Vagina (tissue), 2 donors: ENCODE data around the gene MYDGF. TPM values are rescaled to one million over a fixed set of nuclear protein-coding genes. Genes with fewer than 3 reads are reported as not detected.

Experiments used
- DNase-seq, 2 donors: peaks; one replicate each; pipeline ENCODE4 v3.0.0-alpha.2; 2017; ENCODE audit errors: extremely low spot score in 2 of 2
- H3K27ac ChIP-seq: fragments of 200-600 bp; sonication (generic); one replicate; pipeline ENCODE4 v1.5.1; 2019
- H3K27me3 ChIP-seq: fragments of 200-600 bp; sonication (generic); one replicate; pipeline ENCODE4 v1.5.1; 2019
- H3K36me3 ChIP-seq, 2 donors: fragments of 200-600 bp; sonication (generic); one replicate each; pipeline ENCODE4 v1.5.1; 2017 to 2019
- H3K4me1 ChIP-seq: fragments of 200-600 bp; sonication (generic); one replicate; pipeline ENCODE4 v1.5.1; 2019
- H3K4me3 ChIP-seq, 2 donors: fragments of 200-600 bp; sonication (generic); 1 replicate in 1 of 2; 2 replicates in 1 of 2; pipeline ENCODE4 v1.5.1; 2016 to 2019
- H3K9me3 ChIP-seq: fragments of 200-600 bp; sonication (generic); one replicate; pipeline ENCODE4 v1.5.1; 2019
- CTCF ChIP-seq, 3 experiments: fragments of 450-650 bp in 2 of 3; fragments of 200-600 bp in 1 of 3; sonication (generic) in 1 of 3; IDR thresholded peaks; one replicate each; pipeline ENCODE4 v1.5.1; 2017 to 2019; ENCODE audit warnings: antibody characterized with exemption in 3 of 3, mild to moderate bottlenecking in 2 of 3, moderate library complexity in 2 of 3
- POLR2A ChIP-seq, 2 donors: fragments of 450-650 bp; IDR thresholded peaks; one replicate each; pipeline ENCODE4 v1.6.1; 2017; ENCODE audit warnings: antibody characterized with exemption in 2 of 2, mild to moderate bottlenecking in 2 of 2, moderate library complexity in 2 of 2
- POLR2AphosphoS5 ChIP-seq, 2 donors: sonication (generic); formaldehyde crosslinking; IDR thresholded peaks; one replicate each; pipeline ENCODE4 v1.9.0; 2017; ENCODE audit warnings: antibody characterized with exemption in 2 of 2, mild to moderate bottlenecking in 2 of 2, low read depth in 1 of 2; ENCODE audit not compliant: insufficient read depth in 1 of 2
- intact Hi-C: fragments of 100-400 bp; cut with DNase I; formaldehyde crosslinking; loops from one replicate; pipeline ENCODE4 v1.15.1; 2023
- total RNA-seq: library from RNA; depleted of rRNA; stranded (reverse); fragments of >200 nt; gene quantifications from one replicate; pipeline ENCODE4 v1.2.3, GENCODE V29; 2016

The MYDGF gene
- total RNA-seq, 1 donor from 2014 or later, result 33.4 TPM

- Histone ChIP-seq H3K36me3 (peaks cover 0 to 87% of the 10 kb centered on the region in 2 donors), H3K9me3 (no peaks in the 10 kb centered on the region), H3K27ac (no peak overlapping the region), H3K27me3 (no peaks in the 10 kb centered on the region), H3K4me3 (no peak overlapping the region), H3K4me1 (peaks cover 2% of the 10 kb centered on the region)
- TF ChIP-seq CTCF (IDR thresholded peaks at IDR 0.05) (no peak), POLR2AphosphoS5 (IDR thresholded peaks at IDR 0.05; ENCODE audit: insufficient read depth in 1 of 2, low read depth in 1 of 2) (no peak)
- intact Hi-C loops, result no loop called here
- DNase-seq, result no peak
Observed at GRCh38 chr19:4688587-4688986, 18.4 kb upstream of the MYDGF start.

GRCh38 chr19:4687396-4687795 is 17.3 kb upstream of the MYDGF start:
- no peaks in the 10 kb centered on the region for H3K27me3 ChIP-seq

DNA sequence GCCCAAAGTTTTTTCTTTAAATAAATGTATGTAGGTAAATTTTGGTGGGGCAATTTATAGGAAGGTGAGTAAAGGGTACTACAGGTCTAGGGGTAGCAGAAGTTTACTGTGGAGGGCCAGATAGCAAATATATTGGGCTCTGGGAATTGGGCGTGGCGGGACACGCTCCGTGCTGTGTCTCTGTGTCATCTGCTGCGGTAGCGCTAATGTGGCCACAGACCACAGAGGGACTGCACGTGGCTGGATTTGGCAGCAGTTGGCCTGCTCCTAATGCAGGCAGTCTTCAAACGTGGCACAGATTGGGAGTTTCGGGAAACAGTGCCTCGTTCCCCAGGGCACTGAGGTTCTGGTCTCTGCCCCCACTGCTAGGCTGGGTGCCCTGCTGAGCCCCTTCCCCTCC is 16.6 kb upstream of the MYDGF start:
- Histone ChIP-seq H3K27ac (no peak overlapping the region), H3K27me3 (no peaks in the 10 kb centered on the region), H3K4me1 (no peaks in the 10 kb centered on the region), H3K9me3 (no peaks in the 10 kb centered on the region), H3K4me3 (no peak overlapping the region), H3K36me3 (peaks cover 0 to 83% of the 10 kb centered on the region in 2 donors)
- TF ChIP-seq CTCF (IDR thresholded peaks at IDR 0.05) (no peak), POLR2AphosphoS5 (IDR thresholded peaks at IDR 0.05; ENCODE audit: insufficient read depth in 1 of 2, low read depth in 1 of 2) (no peak)
- intact Hi-C loops, result no loop called here
- no peak for DNase-seq

More at GRCh38 chr19:4687396-4687795, 17.3 kb upstream of the MYDGF start:
- Histone ChIP-seq H3K4me1 (no peaks in the 10 kb centered on the region), H3K27ac (no peak overlapping the region), H3K9me3 (no peaks in the 10 kb centered on the region), H3K4me3 (no peak overlapping the region), H3K36me3 (peaks cover 0 to 86% of the 10 kb centered on the region in 2 donors)
- DNase-seq, result no peak
- TF ChIP-seq CTCF (IDR thresholded peaks at IDR 0.05) (no peak), POLR2A (IDR thresholded peaks at IDR 0.05) (no peak), POLR2AphosphoS5 (IDR thresholded peaks at IDR 0.05; ENCODE audit: insufficient read depth in 1 of 2, low read depth in 1 of 2) (no peak)
- intact Hi-C loops, result no loop called here

- DNase-seq, result no peak
- intact Hi-C loops, result no loop called here
Observed at GRCh38 chr19:4684312-4685095, 14.4 kb upstream of the MYDGF start.

More at GRCh38 chr19:4684312-4685095, 14.4 kb upstream of the MYDGF start:
- no peak overlapping the region for H3K4me3 ChIP-seq
- H3K36me3 ChIP-seq, result peaks cover 0 to 83% of the 10 kb centered on the region in 2 donors
- no peak overlapping the region for H3K27ac ChIP-seq
- no peaks in the 10 kb centered on the region for H3K27me3 ChIP-seq
- TF ChIP-seq CTCF (IDR thresholded peaks at IDR 0.05) (no peak), POLR2A (IDR thresholded peaks at IDR 0.05) (no peak), POLR2AphosphoS5 (IDR thresholded peaks at IDR 0.05; ENCODE audit: insufficient read depth in 1 of 2, low read depth in 1 of 2) (no peak)
- no peaks in the 10 kb centered on the region for H3K9me3 ChIP-seq
- H3K4me1 ChIP-seq, result no peaks in the 10 kb centered on the region
